CD14-positive monocyte (primary cell): Measurements from ENCODE around the gene RGS2. TPM values are rescaled to one million over a fixed set of nuclear protein-coding genes. Genes with fewer than 3 reads are reported as not detected.
A peak's percentile ranks its signal among the peaks of the same experiment; 100 is the strongest.

Experiments
- DNase-seq, 3 donors: peaks; one replicate each; pipeline ENCODE4 v3.0.0-alpha.2; 2011 to 2022
- H2AFZ ChIP-seq: 2 replicates; pipeline ENCODE4 v1.6.0; 2012; ENCODE audit warnings: mild to moderate bottlenecking, low read depth, low read length, inconsistent platforms; ENCODE audit not compliant: insufficient read depth, poor library complexity, severe bottlenecking
- H3K27ac ChIP-seq, 2 donors: 1 replicate in 1 of 2; 2 replicates in 1 of 2; pipeline ENCODE4 v1.5.1; 2012 to 2013; ENCODE audit warnings: low read length in 2 of 2, control low read depth in 1 of 2, inconsistent platforms in 1 of 2, low read depth in 1 of 2, mild to moderate bottlenecking in 1 of 2
- H3K27me3 ChIP-seq, 2 donors: one replicate each; pipeline versions ENCODE4 v1.6.0 to v1.6.1; 2011 to 2013; ENCODE audit warnings: low read length in 2 of 2; ENCODE audit not compliant: control insufficient read depth in 2 of 2, insufficient read depth in 2 of 2
- H3K36me3 ChIP-seq, 2 donors: replicated peaks in 1 of 2; 1 replicate in 1 of 2; 2 replicates in 1 of 2; pipeline versions ENCODE4 v1.5.1 to v1.6.1; 2012 to 2013; ENCODE audit warnings: low read length in 2 of 2, control low read depth in 1 of 2, inconsistent platforms in 1 of 2, mild to moderate bottlenecking in 1 of 2; ENCODE audit not compliant: insufficient read depth in 2 of 2, control insufficient read depth in 1 of 2
- H3K4me1 ChIP-seq, 2 donors: 1 replicate in 1 of 2; 2 replicates in 1 of 2; pipeline versions ENCODE4 v1.5.1 to v1.6.1; 2012 to 2013; ENCODE audit warnings: low read length in 2 of 2, control low read depth in 1 of 2, inconsistent platforms in 1 of 2, mild to moderate bottlenecking in 1 of 2, moderate library complexity in 1 of 2; ENCODE audit not compliant: insufficient read depth in 2 of 2, control insufficient read depth in 1 of 2
- H3K4me2 ChIP-seq: replicated peaks from 2 replicates; pipeline ENCODE3; 2012; ENCODE audit warnings: low read length, moderate library complexity, mild to moderate bottlenecking; ENCODE audit not compliant: poor library complexity, severe bottlenecking; ENCODE audit errors: extremely low read depth
- H3K4me3 ChIP-seq, 3 experiments: fragments of 200-600 bp in 1 of 3; sonication (generic) in 1 of 3; replicated peaks in 1 of 3; 1 replicate in 2 of 3; 2 replicates in 1 of 3; pipeline ENCODE4 v1.5.1; 2011 to 2013; ENCODE audit warnings: low read length in 3 of 3, mild to moderate bottlenecking in 3 of 3, control low read depth in 2 of 3, low read depth in 2 of 3, inconsistent platforms in 1 of 3, moderate library complexity in 1 of 3
- H3K79me2 ChIP-seq: 2 replicates; pipeline ENCODE4 v1.6.0; 2012; ENCODE audit warnings: mild to moderate bottlenecking, control low read depth, inconsistent platforms, low read length, moderate library complexity; ENCODE audit not compliant: insufficient read depth
- H3K9ac ChIP-seq: 2 replicates; pipeline ENCODE4 v1.6.0; 2017; ENCODE audit warnings: low read length, mild to moderate bottlenecking; ENCODE audit not compliant: insufficient read depth, poor library complexity, severe bottlenecking
- H3K9me3 ChIP-seq, 2 donors: replicated peaks in 1 of 2; 1 replicate in 1 of 2; 2 replicates in 1 of 2; pipeline versions ENCODE4 v1.5.1 to v1.6.1; 2012 to 2013; ENCODE audit warnings: low read length in 2 of 2, control low read depth in 1 of 2; ENCODE audit not compliant: control insufficient read depth in 1 of 2, insufficient read depth in 1 of 2
- H4K20me1 ChIP-seq: 2 replicates; pipeline ENCODE4 v1.6.0; 2012; ENCODE audit warnings: mild to moderate bottlenecking, low read length, control low read depth, moderate library complexity; ENCODE audit not compliant: insufficient read depth
- H3K27ac Mint-ChIP-seq, 7 donors: one replicate each; pipeline ENCODE4 v1.8.0; 2020; ENCODE audit warnings: mild to moderate bottlenecking in 7 of 7, mixed read lengths in 7 of 7, moderate library complexity in 6 of 7, inconsistent platforms in 2 of 7
- H3K27me3 Mint-ChIP-seq, 3 donors: one replicate each; pipeline ENCODE4 v1.8.0; 2021 to 2022; ENCODE audit warnings: low read depth in 3 of 3, mild to moderate bottlenecking in 3 of 3, mixed read lengths in 3 of 3, moderate library complexity in 3 of 3, inconsistent platforms in 1 of 3
- H3K36me3 Mint-ChIP-seq, 2 donors: one replicate each; pipeline ENCODE4 v1.8.0; 2020; ENCODE audit warnings: mixed read lengths in 2 of 2, inconsistent platforms in 1 of 2, mild to moderate bottlenecking in 1 of 2
- H3K4me1 Mint-ChIP-seq: one replicate; pipeline ENCODE4 v1.8.0; 2020; ENCODE audit warnings: mild to moderate bottlenecking, mixed read lengths
- H3K4me3 Mint-ChIP-seq, 2 donors: one replicate each; pipeline ENCODE4 v1.8.0; 2020; ENCODE audit warnings: mild to moderate bottlenecking in 2 of 2, mixed read lengths in 2 of 2, moderate library complexity in 1 of 2
- H3K9me3 Mint-ChIP-seq, 7 donors: one replicate each; pipeline ENCODE4 v1.8.0; 2020 to 2022; ENCODE audit warnings: mixed read lengths in 7 of 7, mild to moderate bottlenecking in 6 of 7, moderate library complexity in 6 of 7, inconsistent platforms in 2 of 7
- WGBS: methylation state at CpG from one replicate; pipeline ENCODE4 v1.1.5; 2013; ENCODE audit warnings: missing lambda C conversion rate; ENCODE audit not compliant: insufficient coverage; 5-methylcytosine and 5-hydroxymethylcytosine counted together
- intact Hi-C, 2 donors: fragments of 100-400 bp; cut with micrococcal nuclease; formaldehyde crosslinking; loops; one replicate each; pipeline versions ENCODE4 v1.15.0 to v1.15.1; 2023
- polyA plus RNA-seq, 3 donors: library from polyadenylated mRNA; depleted of rRNA in 1 of 3; unstranded in 2 of 3; stranded (reverse) in 1 of 3; fragments of 300-500 nt in 2 of 3; fragments of >200 nt in 1 of 3; fragmentation: Illumina TruSeq in 2 of 3; gene quantifications; 1 replicate in 2 of 3; 2 replicates in 1 of 3; pipeline ENCODE4 v1.2.3, GENCODE V29; 2012 to 2021
- TF ChIP-seq, protein P1 (sequence below): fragments of 200-600 bp; IDR thresholded peaks from one replicate; pipeline ENCODE4 v1.8.0; 2022; ENCODE audit warnings: antibody characterized with exemption, mild to moderate bottlenecking

RGS2 gene
- polyA plus RNA-seq, 3 donors: 974 to 3,307 (median 1,708) TPM

DNA sequence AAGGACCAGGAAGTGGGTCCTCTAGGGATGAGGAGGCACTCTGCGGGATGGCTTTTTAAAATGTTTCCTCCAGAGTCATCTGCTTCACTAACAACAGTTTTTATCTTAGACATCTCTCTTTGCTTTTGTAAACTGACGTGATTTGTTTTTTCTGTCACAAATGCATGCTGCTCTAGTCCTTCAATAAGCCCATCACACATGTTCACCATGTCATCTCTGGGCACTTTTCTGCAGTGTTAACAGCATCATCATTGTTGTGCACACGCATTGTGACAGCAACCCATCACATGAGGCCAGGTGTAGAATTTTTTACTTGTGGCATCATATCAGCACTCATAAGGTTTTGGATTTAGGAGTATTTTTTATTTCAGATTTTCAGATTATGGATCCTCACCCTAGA is 12.5 kb downstream of the RGS2 start:
- no peak overlapping the region for H3K27ac Mint-ChIP-seq
- TF ChIP-seq, protein P1, sequence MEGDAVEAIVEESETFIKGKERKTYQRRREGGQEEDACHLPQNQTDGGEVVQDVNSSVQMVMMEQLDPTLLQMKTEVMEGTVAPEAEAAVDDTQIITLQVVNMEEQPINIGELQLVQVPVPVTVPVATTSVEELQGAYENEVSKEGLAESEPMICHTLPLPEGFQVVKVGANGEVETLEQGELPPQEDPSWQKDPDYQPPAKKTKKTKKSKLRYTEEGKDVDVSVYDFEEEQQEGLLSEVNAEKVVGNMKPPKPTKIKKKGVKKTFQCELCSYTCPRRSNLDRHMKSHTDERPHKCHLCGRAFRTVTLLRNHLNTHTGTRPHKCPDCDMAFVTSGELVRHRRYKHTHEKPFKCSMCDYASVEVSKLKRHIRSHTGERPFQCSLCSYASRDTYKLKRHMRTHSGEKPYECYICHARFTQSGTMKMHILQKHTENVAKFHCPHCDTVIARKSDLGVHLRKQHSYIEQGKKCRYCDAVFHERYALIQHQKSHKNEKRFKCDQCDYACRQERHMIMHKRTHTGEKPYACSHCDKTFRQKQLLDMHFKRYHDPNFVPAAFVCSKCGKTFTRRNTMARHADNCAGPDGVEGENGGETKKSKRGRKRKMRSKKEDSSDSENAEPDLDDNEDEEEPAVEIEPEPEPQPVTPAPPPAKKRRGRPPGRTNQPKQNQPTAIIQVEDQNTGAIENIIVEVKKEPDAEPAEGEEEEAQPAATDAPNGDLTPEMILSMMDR: no peak
- peaks cover 33% of the 10 kb centered on the region for H3K4me1 Mint-ChIP-seq
- WGBS: 100% methylated on average over 1 of the region's 3 CpGs
- no peaks in the 10 kb centered on the region for H3K27me3 ChIP-seq
- no peaks in the 10 kb centered on the region for H3K36me3 ChIP-seq
- no peak overlapping the region for H3K9ac ChIP-seq
- no peak overlapping the region for H2AFZ ChIP-seq
- H3K9me3 Mint-ChIP-seq: no peaks in the 10 kb centered on the region
- no peak for DNase-seq
- no peaks in the 10 kb centered on the region for H3K36me3 Mint-ChIP-seq
- no peak overlapping the region for H3K27ac ChIP-seq
- no peak overlapping the region for H3K4me3 ChIP-seq
- peaks cover 8 to 14% of the 10 kb centered on the region in 2 donors for H3K4me1 ChIP-seq
- H3K4me2 ChIP-seq: no peak overlapping the region
- H4K20me1 ChIP-seq: no peaks in the 10 kb centered on the region
- intact Hi-C loops: no loop called here
- no peaks in the 10 kb centered on the region for H3K27me3 Mint-ChIP-seq
- H3K79me2 ChIP-seq: no peaks in the 10 kb centered on the region
- H3K9me3 ChIP-seq: no peaks in the 10 kb centered on the region
- H3K4me3 Mint-ChIP-seq: no peak overlapping the region

DNA sequence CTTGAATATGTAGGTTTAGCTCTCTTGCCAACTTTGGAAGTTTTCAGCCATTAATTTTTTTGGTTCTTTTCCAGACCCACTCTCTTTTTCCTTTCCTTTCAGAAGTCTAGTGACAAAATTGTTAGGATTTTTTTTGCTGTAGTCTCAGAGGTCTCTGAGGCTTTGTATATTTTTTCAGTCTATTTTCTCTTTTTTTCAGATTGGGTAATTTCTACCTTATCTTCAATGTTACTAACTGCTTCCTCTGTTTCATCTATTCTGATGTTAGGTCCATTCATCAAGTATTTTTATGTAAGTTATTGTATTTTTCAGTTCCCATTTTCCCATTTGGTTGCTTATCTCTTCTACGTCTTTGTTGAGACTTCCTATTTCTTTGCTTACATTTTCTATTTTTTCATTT is 15.7 kb downstream of the RGS2 start:
- DNase-seq: no peak
- no peak overlapping the region for H3K9ac ChIP-seq
- no peak overlapping the region for H3K4me2 ChIP-seq
- H3K4me3 Mint-ChIP-seq: no peak overlapping the region
- TF ChIP-seq, protein P1: no peak
- H3K4me1 ChIP-seq: peaks cover 4 to 7% of the 10 kb centered on the region in 2 donors
- no peaks in the 10 kb centered on the region for H3K9me3 ChIP-seq
- H3K27ac ChIP-seq: no peak overlapping the region
- no peaks in the 10 kb centered on the region for H3K27me3 ChIP-seq
- intact Hi-C loops: no loop called here
- H3K36me3 ChIP-seq: no peaks in the 10 kb centered on the region
- peaks cover 0 to 3% (median 0%) of the 10 kb centered on the region in 3 donors for H3K27me3 Mint-ChIP-seq
- H2AFZ ChIP-seq: no peak overlapping the region
- H3K4me3 ChIP-seq: no peak overlapping the region
- no CpG with 5 or more reads among the region's 1 CpG for WGBS
- H3K4me1 Mint-ChIP-seq: peaks cover 18% of the 10 kb centered on the region
- H3K27ac Mint-ChIP-seq: peak overlapping the region in 1 of 7 donors; percentile 8
- H3K36me3 Mint-ChIP-seq: no peaks in the 10 kb centered on the region
- H3K79me2 ChIP-seq: no peaks in the 10 kb centered on the region
- H4K20me1 ChIP-seq: no peaks in the 10 kb centered on the region
- H3K9me3 Mint-ChIP-seq: no peaks in the 10 kb centered on the region
